Activated naive CD8-positive, alpha-beta T cell treated with anti-CD3 and anti-CD28 coated beads, Interleukin-2, amount 50 U/mL, for 24 hours (primary cell): ENCODE data around the gene TOR1B.

Experiments
- ATAC-seq: fragments of 150-1000 bp; cut with Tn5 transposase; one replicate; pipeline ENCODE4 v1.10.0; 2021
- DNase-seq: peaks from one replicate; pipeline ENCODE4 v3.0.0; 2021
- H3K27ac Mint-ChIP-seq: one replicate; pipeline ENCODE4 v1.8.0; 2021; ENCODE audit warnings: mild to moderate bottlenecking, mixed read lengths
- H3K27me3 Mint-ChIP-seq: one replicate; pipeline ENCODE4 v1.8.0; 2021; ENCODE audit warnings: mixed read lengths
- H3K36me3 Mint-ChIP-seq: one replicate; pipeline ENCODE4 v1.8.0; 2021; ENCODE audit warnings: low read depth, mixed read lengths
- H3K4me1 Mint-ChIP-seq: one replicate; pipeline ENCODE4 v1.8.0; 2021; ENCODE audit warnings: mixed read lengths
- H3K4me3 Mint-ChIP-seq: one replicate; pipeline ENCODE4 v1.8.0; 2021; ENCODE audit warnings: mild to moderate bottlenecking, moderate library complexity, mixed read lengths
- H3K9me3 Mint-ChIP-seq: one replicate; pipeline ENCODE4 v1.8.0; 2021; ENCODE audit warnings: mixed read lengths

TOR1B gene

DNA sequence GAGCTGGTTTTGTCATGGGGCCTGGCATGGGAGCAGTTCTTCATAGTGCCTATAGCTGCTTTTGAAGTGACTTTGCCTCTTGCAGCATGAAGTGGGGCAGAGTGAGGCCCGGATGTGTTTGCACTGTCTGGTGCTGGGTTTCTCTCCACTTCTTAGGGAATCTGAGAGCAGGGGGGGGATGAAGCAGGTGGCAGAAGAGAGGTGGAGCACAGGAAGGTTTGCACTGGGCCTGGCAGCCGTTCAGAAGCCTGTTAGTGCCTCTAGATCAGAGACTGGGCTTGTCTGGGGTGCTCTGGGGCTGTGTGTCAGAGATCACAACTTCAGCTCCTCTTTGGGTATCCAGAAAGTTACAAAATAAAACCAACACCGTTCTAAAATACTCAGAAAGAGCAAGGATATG, 50.6 kb downstream of the TOR1B start:
- Mint-ChIP-seq H3K4me3 (no peak overlapping the region), H3K9me3 (no peaks in the 10 kb centered on the region), H3K27me3 (no peaks in the 10 kb centered on the region), H3K36me3 (peaks cover 49% of the 10 kb centered on the region), H3K4me1 (peaks cover 41% of the 10 kb centered on the region), H3K27ac (peak overlapping the region; percentile 87)
- ATAC-seq (no peak), DNase-seq (no peak)

GRCh38 chr9:129854588-129855110, 51.7 kb downstream of the TOR1B start:
- H3K36me3 Mint-ChIP-seq: peaks cover 52% of the 10 kb centered on the region
- peak overlapping the region; percentile 52 for H3K4me3 Mint-ChIP-seq
- no peaks in the 10 kb centered on the region for H3K9me3 Mint-ChIP-seq
- DNase-seq (no peak), ATAC-seq (peak; percentile 65)
- H3K4me1 Mint-ChIP-seq: peaks cover 40% of the 10 kb centered on the region
- H3K27ac Mint-ChIP-seq: peak overlapping the region; percentile 87
- no peaks in the 10 kb centered on the region for H3K27me3 Mint-ChIP-seq

DNA sequence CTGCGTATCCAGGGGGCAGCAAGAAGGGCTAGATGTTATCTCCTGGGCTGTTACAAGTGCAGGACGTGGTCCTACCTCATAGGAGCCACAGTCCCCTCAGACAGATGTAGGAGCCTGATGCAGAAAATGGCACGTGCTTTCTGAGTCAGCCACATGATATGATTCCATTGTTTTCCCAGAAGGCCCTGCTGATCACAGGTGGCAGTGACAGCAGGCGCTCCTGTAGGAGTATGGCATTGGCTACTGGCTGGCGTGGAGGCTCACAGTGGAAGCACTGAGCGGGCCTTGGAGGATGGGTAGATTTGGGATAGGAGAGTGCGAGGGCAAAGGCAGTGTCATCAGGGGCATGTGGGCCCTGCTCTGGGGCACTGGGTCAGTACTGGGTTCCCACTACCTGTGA, 54.2 kb downstream of the TOR1B start:
- ATAC-seq (no peak), DNase-seq (no peak)
- H3K4me1 Mint-ChIP-seq: peaks cover 65% of the 10 kb centered on the region
- H3K36me3 Mint-ChIP-seq: peaks cover 51% of the 10 kb centered on the region
- no peak overlapping the region for H3K27ac Mint-ChIP-seq
- no peaks in the 10 kb centered on the region for H3K27me3 Mint-ChIP-seq
- no peak overlapping the region for H3K4me3 Mint-ChIP-seq
- no peaks in the 10 kb centered on the region for H3K9me3 Mint-ChIP-seq

DNA sequence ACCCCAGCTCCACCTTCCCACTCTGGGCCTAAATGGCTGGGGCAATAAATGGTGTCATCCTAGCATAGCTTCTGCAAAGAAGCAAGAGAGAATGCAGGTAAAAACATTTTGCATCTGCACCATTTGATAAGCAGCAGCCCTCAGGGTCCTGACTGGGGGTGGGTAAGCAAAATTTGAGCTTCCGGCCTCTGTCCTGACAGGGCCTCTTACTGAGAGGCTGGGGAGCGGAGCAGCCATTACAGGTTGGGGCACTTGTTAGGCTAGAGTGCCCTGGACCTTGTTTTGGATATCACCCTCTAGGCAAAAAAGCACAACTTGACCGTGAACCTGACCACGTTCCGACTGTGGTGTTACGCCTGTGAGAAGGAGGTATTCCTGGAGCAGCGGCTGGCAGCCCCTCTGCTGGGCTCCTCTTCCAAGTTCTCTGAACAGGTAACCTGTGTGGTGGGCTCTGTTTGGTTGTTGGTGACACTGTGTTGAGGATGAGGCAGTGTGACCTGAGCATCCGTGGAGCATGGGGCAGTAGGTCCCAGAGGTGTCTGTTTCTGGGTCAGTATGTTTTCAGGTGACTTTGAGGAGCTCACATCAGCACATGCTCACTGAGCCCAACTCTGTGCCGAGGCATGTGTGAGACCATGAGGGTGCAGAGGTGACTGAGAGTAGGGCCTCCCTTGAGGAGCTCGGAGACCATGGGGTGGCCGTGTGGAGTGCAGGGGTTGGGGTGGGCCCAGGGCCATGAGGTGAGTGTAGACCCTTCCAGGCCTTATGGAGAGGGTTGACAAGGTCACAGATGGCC, 55.4 kb downstream of the TOR1B start:
- Mint-ChIP-seq H3K9me3 (no peaks in the 10 kb centered on the region), H3K4me1 (peaks cover 69% of the 10 kb centered on the region), H3K36me3 (peaks cover 52% of the 10 kb centered on the region), H3K4me3 (no peak overlapping the region), H3K27ac (no peak overlapping the region), H3K27me3 (no peaks in the 10 kb centered on the region)
- ATAC-seq (no peak), DNase-seq (no peak)
